Stomach (tissue), 9 donors: ENCODE results near the gene ZFAND5. TPM values are rescaled to one million over a fixed set of nuclear protein-coding genes. Genes with fewer than 3 reads are reported as not detected.

ENCODE experiments used
- DNase-seq, 2 donors: peaks; one replicate each; pipeline versions ENCODE4 v3.0.0 to v3.0.0-alpha.2; 2013 to 2019
- H3K27ac ChIP-seq, 5 donors: fragments of 200-600 bp in 4 of 5; sonication (generic) in 4 of 5; one replicate each; pipeline ENCODE4 v1.5.1; 2013 to 2019; ENCODE audit warnings: mild to moderate bottlenecking in 1 of 5, moderate library complexity in 1 of 5
- H3K27me3 ChIP-seq, 3 donors: fragments of 200-600 bp; sonication (generic); one replicate each; pipeline ENCODE4 v1.5.1; 2017 to 2019; ENCODE audit warnings: mixed run types in 1 of 3
- H3K36me3 ChIP-seq, 4 donors: fragments of 200-600 bp; sonication (generic); 1 replicate in 3 of 4; 2 replicates in 1 of 4; pipeline ENCODE4 v1.5.1; 2016 to 2019
- H3K4me1 ChIP-seq, 4 donors: fragments of 200-600 bp; sonication (generic); one replicate each; pipeline ENCODE4 v1.5.1; 2016 to 2019
- H3K4me3 ChIP-seq, 4 donors: fragments of 200-600 bp; sonication (generic) in 3 of 4; one replicate each; pipeline ENCODE4 v1.5.1; 2016 to 2019; ENCODE audit warnings: mild to moderate bottlenecking in 1 of 4
- H3K9me3 ChIP-seq, 4 donors: fragments of 200-600 bp; sonication (generic); one replicate each; pipeline ENCODE4 v1.5.1; 2016 to 2019
- EP300 ChIP-seq: sonication (generic); formaldehyde crosslinking; IDR thresholded peaks from one replicate; pipeline ENCODE4 v1.6.1; 2017; ENCODE audit warnings: antibody characterized with exemption
- POLR2A ChIP-seq, 4 donors: fragments of 450-650 bp; IDR thresholded peaks; one replicate each; pipeline ENCODE4 v1.6.1; 2016; ENCODE audit warnings: antibody characterized with exemption in 4 of 4, control low read depth in 2 of 4, mild to moderate bottlenecking in 1 of 4, moderate library complexity in 1 of 4
- POLR2AphosphoS5 ChIP-seq, 3 donors: sonication (generic); formaldehyde crosslinking; IDR thresholded peaks; one replicate each; pipeline ENCODE4 v1.6.1; 2016; ENCODE audit warnings: antibody characterized with exemption in 3 of 3
- WGBS, 5 donors: extraction: QIAGEN DNeasy Blood & Tissue Kit in 3 of 5; methylation state at CpG; one replicate each; pipeline versions ENCODE4 v1.1.5 to v1.1.7; 2013 to 2018; 5-methylcytosine and 5-hydroxymethylcytosine counted together
- intact Hi-C: fragments of 100-400 bp; cut with DNase I; formaldehyde crosslinking; loops from one replicate; pipeline ENCODE4 v1.15.1; 2023; ENCODE audit warnings: low total_unique reads
- polyA plus RNA-seq, 3 donors: library from polyadenylated mRNA; stranded (reverse); fragments of 200-250 nt; gene quantifications; one replicate each; pipeline ENCODE4 v1.2.3, GENCODE V29; 2013
- total RNA-seq, 5 donors: library from RNA; depleted of rRNA; stranded (reverse); fragments of >200 nt; gene quantifications; one replicate each; pipeline versions ENCODE4 v1.1.0 to v1.2.3, GENCODE V29; 2014 to 2016
- TF ChIP-seq, protein P1 (sequence below), 7 experiments: fragments of 450-650 bp in 4 of 7; fragments of 200-600 bp in 3 of 7; sonication (generic) in 3 of 7; IDR thresholded peaks; one replicate each; pipeline ENCODE4 v1.5.1; 2016 to 2019; ENCODE audit warnings: antibody characterized with exemption in 7 of 7, control low read depth in 2 of 7, mild to moderate bottlenecking in 1 of 7
- donor health status: healthy with polysubstance abuse.
- donor health status: Bipolar disorder and iron deficiency.
- donor health status: healthy.

ZFAND5 gene
- total and polyA plus RNA-seq, 8 donors = 63.4 to 644 (median 220) TPM

DNA sequence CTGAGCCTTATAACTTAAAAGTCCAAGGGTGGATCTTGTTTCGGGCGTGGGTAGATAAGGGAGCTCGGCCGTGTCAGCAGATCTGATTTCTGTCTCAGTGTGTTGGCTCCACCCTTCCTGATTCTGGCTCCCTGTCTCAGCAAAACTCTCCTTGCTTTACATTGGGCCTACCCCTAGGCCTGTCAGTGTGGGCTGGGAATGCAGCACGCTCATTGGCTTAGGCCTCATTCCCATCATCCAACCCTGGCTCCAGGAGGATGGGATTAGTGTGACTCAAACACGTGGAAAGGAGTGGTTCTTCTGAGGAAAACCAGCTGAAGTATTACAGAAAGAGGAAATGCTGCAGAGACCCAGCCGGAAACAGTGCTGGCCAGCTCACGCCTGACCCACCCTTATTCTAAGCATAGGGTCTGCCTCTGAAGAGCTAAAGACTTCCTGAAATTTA is 59.9 kb downstream of the ZFAND5 start:
- peak; percentile 85 to 89 for DNase-seq
- TF ChIP-seq EP300 (no peak), POLR2A (IDR thresholded peaks at IDR 0.05) (peak in 1 of 4 donors; percentile 92), POLR2AphosphoS5 (IDR thresholded peaks at IDR 0.05) (peak; percentile 90 to 95 (median 93))
- Histone ChIP-seq H3K4me3 (peak overlapping the region; percentile 16 to 46 (median 38)), H3K4me1 (peaks cover 6 to 38% (median 22%) of the 10 kb centered on the region in 4 donors), H3K36me3 (no peaks in the 10 kb centered on the region), H3K9me3 (no peaks in the 10 kb centered on the region), H3K27me3 (no peaks in the 10 kb centered on the region), H3K27ac (peak overlapping the region; percentile 65 to 93 (median 88))
- intact Hi-C loops = no loop called here
- WGBS, 5 donors = 3 to 32% (median 5%) methylated on average over 8 of the region's 8 CpGs

DNA sequence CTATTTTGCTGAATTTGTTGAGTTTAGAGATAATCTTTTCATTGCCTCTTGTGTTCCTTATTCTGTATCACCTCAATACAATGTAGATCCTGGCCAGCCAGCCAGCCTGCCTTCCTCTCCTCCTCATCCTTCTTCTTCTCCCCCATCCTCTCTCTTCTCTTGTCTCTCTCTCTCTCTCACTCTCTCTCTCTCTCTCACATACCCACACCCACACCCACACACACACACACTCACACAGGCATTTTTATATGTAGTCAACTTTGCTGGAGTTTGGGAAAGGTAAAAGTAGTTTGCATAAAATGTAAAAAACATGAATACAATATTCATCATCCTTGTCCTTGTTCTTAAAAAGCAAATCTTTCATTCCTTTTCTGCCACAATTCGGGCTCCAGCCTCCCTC is 60.5 kb downstream of the ZFAND5 start:
- Histone ChIP-seq H3K36me3 (no peaks in the 10 kb centered on the region), H3K27ac (peak overlapping the region; percentile 65 to 93 (median 88)), H3K27me3 (no peaks in the 10 kb centered on the region), H3K4me3 (peak overlapping the region in 3 of 4 donors; percentile 33 to 46 (median 42)), H3K9me3 (no peaks in the 10 kb centered on the region), H3K4me1 (peaks cover 6 to 33% (median 21%) of the 10 kb centered on the region in 4 donors)
- WGBS, 5 donors = 0 to 50% (median 17%) methylated on average over 1 of the region's 1 CpG
- intact Hi-C loops = no loop called here
- TF ChIP-seq POLR2AphosphoS5 (IDR thresholded peaks at IDR 0.05) = no peak
- no peak for TF ChIP-seq POLR2A (IDR thresholded peaks at IDR 0.05)
- TF ChIP-seq, protein P1, sequence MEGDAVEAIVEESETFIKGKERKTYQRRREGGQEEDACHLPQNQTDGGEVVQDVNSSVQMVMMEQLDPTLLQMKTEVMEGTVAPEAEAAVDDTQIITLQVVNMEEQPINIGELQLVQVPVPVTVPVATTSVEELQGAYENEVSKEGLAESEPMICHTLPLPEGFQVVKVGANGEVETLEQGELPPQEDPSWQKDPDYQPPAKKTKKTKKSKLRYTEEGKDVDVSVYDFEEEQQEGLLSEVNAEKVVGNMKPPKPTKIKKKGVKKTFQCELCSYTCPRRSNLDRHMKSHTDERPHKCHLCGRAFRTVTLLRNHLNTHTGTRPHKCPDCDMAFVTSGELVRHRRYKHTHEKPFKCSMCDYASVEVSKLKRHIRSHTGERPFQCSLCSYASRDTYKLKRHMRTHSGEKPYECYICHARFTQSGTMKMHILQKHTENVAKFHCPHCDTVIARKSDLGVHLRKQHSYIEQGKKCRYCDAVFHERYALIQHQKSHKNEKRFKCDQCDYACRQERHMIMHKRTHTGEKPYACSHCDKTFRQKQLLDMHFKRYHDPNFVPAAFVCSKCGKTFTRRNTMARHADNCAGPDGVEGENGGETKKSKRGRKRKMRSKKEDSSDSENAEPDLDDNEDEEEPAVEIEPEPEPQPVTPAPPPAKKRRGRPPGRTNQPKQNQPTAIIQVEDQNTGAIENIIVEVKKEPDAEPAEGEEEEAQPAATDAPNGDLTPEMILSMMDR (IDR thresholded peaks at IDR 0.05) = no peak
- TF ChIP-seq EP300 = no peak
- DNase-seq = no peak

Other genes starting within 250 kb of the ZFAND5 start
- gene GDA, start 215.8 kb downstream of the ZFAND5 start, total RNA-seq = 1 to 10 TPM in 3 of 5 donors, not detected in 2; 4.4 to 7.5 (median 6.4) TPM
- gene GDA, start 215.8 kb downstream of the ZFAND5 start, polyA plus RNA-seq = 1 to 10 TPM in 1 of 3 donors, under 1 TPM in 2; 0.25 to 2.6 (median 0.35) TPM
- under 1 TPM in 1 of 5 donors, not detected in 4; 0.73 TPM for gene TMC1, start 156.4 kb upstream of the ZFAND5 start, total RNA-seq
- gene TMC1, start 156.4 kb upstream of the ZFAND5 start, polyA plus RNA-seq = under 1 TPM in 1 of 3 donors, not detected in 2; 0.33 TPM